Right ventricle myocardium superior (tissue), 1 donor: ENCODE measurements around the gene ETV5. TPM values are rescaled to one million over a fixed set of nuclear protein-coding genes. Genes with fewer than 3 reads are reported as not detected.

ENCODE experiments used
- ATAC-seq: fragments of 200-7000 bp; cut with Tn5 transposase; one replicate; pipeline ENCODE4 v1.9.1; 2020; ENCODE audit warnings: mild to moderate bottlenecking; ENCODE audit not compliant: poor library complexity
- DNase-seq: peaks from one replicate; pipeline ENCODE4 v3.0.0-alpha.2; 2020
- intact Hi-C: fragments of 100-400 bp; cut with DNase I; formaldehyde crosslinking; loops from one replicate; pipeline ENCODE4 v1.11.2; 2022
- total RNA-seq: library from RNA; stranded (reverse); fragmentation: NEBNext Ultra II Directional; extraction: Animal tissue kit (Norgen Biotek cat#: 25700); gene quantifications from one replicate; pipeline ENCODE4 v1.2.1, GENCODE V29; 2021
- donor health status: DM: no; HTN: yes; CAD: no; lungs with severe emphysema.

ETV5 gene
- total RNA-seq, 1 donor from 2014 or later: 5.9 TPM

DNA sequence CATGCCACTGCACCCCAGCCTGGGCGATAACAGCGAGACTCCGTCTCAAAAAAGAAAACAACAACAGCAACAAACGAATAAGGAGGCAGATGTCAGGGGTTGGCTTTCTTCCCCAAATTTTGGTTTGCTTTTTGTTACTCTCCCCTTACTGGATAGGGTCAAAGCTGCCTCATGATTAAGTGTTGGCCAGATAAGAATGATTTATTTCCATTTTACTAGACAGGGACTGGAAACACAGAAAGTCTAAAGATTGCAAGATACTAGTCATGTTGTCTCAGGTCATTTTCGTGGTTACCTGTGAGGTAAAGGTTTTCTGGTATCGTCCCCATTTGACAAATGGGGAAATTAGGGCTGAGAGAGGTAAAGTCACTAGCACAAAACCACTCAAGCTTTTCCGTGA is 18.6 kb upstream of the ETV5 start:
- ATAC-seq (no peak), DNase-seq (no peak)
- intact Hi-C loops: no loop called here

DNA sequence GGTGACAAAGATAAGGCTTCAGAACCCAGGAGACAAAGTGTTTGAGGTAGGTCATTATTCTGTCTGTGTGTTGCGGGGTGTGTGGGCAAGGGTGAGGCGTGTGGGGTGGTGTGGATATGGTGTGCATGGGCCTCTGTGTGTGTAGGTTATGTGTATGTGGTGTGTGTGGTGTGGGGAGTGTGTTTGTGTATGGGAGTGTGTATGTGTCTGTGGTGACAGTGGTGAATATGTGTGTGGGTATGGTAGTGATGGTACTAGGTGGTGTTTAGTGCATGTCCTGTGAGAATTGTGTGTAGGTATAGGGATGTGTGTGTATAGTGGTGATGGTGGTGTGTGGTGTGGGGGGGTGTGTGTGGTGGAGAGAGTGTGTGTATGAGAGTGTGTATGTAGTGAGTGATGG is 16.2 kb upstream of the ETV5 start:
- no peak for DNase-seq
- intact Hi-C loops: no loop called here
- ATAC-seq: no peak

DNA sequence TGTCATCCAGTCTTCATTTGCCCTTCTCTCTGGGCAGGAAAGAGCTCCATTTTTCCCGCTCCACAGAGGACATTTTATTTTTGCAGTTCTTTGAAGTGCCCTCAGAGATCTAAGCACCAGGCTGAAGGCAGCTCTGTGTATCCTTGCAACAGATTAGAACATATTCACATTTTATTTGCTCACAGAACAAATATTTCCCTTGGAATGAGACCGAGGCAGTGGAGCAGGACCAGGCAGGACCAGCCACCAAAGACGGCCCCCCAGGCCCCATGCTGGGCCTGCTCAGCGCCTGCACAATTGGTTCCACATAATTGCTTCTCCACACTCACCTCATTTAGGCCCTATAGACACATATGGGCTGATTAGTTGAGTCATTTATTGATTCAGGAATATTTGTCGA is 15.7 kb upstream of the ETV5 start:
- no peak for DNase-seq
- no peak for ATAC-seq
- intact Hi-C loops: no loop called here

DNA sequence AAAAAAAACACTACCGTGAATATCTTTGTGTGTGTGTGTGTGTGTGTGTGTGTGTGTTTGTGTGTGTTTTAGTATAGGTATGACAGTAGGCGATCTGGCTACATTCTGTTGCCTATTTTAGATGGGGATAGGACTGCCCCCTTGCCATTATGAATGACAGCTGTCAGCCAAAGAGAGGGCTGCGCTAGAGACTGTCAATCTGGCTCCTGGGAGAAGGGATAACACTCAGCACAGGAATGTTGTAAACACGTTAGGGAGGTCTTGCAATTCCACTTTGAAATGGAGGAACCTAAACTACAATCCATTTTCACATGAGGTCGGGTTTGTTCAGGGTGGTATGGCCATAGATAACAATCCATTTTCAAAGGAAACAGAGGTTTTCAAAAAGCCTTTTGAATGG is 14.1 kb upstream of the ETV5 start:
- ATAC-seq (no peak), DNase-seq (no peak)
- intact Hi-C loops: no loop called here

DNA sequence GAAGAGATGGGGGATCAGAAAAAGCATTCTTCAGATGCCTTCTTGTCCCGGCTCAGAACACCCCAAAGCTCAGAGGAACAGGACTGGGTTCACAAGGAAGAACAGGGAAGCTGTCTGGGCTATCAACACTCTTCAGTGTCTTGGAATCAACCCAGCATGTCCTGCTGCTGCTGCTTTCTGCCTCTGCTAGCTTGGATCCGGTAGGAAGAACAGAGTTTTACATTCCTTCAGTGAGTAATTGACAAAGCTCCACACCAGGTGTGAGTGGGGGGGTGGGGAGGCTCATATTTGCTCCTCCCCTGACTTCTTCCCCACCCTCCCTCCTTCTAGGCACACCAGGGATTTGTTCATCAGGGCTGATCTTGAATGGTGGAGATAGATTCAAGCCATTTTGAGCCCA is 13.1 kb upstream of the ETV5 start:
- ATAC-seq (peak; percentile 60), DNase-seq (no peak)
- intact Hi-C loops: no loop called here

DNA sequence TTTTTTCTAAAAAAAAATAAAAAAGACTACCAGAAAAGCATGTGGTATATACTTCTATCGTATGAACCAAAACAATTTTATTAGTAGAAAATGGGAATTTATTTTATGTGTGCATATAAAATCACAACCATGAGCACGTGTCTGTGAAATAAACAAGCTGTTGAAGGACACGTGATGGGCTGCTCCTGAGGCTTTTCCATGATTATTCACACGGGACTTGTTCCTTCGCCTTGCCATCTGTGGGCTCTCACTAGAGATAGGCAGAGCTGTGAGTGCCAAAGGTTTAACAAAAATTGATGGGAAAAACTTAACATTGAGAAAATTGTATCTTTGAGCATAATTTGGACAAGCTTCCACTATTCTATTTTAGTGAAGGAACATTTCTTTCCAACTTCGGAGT is 12.4 kb upstream of the ETV5 start:
- intact Hi-C loops: no loop called here
- DNase-seq (no peak), ATAC-seq (no peak)

DNA sequence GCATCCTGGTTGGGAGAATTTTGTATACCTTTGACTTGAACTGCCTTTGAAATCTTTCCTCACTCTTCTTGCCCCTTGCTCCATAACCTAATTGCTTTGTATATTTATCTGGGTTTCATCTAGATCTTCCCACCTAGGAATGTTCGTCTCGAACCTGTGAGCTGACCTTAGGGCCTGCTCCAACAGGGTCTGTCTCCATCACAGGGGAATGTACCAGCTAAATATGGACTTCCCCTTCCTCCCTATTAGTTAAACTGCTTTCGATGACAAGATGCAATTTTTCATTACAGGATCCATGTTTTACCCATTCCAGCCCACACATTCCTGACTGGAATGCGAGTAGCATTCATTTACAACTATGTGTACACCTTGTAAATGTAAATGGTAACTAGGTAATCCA is 10.6 kb upstream of the ETV5 start:
- no peak for ATAC-seq
- intact Hi-C loops: no loop called here
- DNase-seq: no peak

DNA sequence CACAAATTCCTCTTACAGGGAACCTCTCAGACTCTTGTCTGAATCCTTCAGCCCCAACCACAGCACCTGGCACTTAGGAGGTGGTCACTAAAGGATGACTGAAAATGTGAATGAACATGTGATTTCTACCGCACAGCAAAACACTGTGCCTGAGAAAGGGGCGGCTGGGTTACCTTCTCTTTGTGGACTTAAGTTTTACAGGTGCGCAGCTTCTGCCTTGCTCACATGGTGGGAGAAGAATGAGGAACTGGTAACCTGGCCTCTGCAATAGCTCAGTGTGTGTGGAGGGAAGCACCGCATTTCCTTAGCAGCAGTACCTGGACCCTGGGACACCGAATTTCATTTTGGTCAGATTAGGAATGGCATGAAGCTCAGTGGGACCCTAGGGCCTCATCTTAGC is 9.8 kb upstream of the ETV5 start:
- no peak for ATAC-seq
- intact Hi-C loops: no loop called here
- no peak for DNase-seq

DNA sequence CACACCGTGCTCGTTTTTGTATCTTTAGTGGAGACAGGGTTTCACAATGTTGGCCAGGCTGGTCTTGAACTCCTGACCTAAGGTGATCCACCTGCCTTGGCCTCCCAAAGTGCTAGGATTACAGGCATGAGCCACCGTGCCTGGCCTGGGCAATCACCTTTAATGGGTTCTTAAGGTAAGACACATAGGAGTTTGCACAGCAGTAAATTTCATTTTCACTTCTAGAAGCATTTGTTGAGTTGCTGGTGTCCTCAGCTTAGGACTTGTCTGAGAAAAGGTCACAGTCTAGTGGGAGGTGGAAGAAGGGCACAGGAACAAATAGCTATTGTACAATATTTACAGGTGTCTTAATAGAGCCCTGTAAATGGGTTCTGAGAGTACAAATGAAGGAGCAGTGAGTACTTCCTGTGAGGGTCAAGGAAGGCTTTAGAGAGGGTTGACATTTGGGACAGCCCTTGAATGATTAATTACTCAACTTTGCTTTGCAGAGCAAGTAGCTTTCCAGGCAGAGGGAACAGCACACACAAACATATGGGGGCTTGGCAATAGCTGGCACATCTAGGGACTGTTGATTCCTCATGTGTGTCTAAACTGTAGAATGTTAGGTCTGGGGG is 8.7 kb upstream of the ETV5 start:
- DNase-seq: no peak
- intact Hi-C loops: no loop called here
- no peak for ATAC-seq

DNA sequence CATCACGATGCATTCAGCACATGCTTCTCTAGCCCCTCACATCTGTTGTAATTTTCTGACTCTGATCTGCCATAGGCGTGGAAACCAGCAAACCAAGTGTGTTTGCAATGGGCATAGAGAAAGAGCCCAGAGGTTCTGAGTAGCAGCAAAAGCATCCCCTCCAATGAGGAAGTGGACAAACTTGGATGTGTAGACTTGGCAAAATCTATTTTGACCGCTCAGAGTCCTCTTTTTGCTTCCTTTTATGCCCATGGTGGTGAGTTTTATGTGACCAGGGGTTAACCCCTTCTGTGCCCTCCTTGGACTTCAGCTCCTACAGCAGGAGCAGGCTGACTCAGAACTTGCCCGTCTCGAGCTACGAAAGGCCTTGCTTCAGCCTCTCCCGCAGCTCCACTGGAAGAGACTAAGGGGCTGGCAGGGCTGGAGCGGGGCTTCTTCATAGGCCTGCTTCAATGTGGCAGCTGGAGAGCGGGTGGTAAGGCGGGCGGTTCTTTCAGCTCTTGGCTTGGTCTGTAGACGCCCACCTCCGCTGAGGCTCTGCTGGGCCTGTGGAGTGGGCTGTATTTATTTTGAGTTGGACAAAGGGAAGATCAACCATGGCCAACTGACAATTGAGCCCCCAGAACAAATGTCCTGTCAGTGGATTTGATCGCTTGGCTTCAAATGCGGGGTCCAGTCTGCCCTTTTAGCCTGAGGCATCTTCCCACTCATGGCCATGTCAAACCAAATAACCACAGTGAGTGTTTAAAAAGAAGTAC is 6.5 kb upstream of the ETV5 start:
- no peak for DNase-seq
- intact Hi-C loops: no loop called here
- peak; percentile 27 for ATAC-seq

DNA sequence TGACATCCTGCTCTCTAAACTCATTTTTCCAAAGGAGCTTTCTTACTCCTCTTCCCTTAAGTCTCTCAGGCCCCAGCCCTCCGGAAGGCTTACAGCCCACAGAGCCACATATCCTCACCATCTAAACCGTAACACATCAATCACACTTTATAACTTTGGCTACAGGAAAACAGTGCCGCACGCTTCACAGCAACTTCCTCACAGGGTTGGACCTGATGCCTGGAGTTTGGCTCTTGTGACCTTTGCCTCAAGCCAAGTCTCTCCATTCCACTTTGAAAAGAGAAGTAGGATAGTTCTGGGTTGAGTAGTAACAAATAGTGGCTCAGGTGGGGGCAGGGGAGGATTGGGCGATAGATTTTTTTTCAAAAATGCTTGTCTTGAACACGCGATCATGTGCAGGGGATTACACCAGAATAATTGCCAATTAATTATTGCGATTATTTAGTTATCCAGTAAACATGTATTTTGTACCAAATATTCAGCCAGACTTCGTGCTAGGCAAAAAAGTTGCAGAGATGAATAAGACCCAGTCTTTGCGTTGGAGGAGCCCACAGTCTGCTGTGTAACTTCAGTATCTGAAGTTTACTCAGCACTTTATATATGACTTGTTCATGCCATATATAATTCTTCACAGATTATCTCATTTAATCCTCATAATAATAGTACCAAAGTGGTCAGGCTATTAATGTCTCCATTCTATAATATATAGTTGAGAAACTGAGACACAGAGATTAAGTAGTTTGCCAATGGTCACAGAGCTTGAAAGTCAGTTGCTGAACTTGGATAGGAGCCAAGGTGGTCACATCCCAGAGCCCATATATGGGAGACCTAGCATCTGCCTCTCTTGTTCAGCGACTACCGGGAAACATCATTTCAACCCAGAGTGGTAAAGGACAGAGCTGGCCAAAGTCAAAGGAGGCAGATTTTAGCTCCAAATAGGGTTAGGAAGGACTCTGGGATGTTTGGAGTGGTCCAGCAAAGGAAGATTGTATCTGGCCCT is 2.4 kb upstream of the ETV5 start:
- ATAC-seq: no peak
- intact Hi-C loops: no loop called here
- DNase-seq: no peak

DNA sequence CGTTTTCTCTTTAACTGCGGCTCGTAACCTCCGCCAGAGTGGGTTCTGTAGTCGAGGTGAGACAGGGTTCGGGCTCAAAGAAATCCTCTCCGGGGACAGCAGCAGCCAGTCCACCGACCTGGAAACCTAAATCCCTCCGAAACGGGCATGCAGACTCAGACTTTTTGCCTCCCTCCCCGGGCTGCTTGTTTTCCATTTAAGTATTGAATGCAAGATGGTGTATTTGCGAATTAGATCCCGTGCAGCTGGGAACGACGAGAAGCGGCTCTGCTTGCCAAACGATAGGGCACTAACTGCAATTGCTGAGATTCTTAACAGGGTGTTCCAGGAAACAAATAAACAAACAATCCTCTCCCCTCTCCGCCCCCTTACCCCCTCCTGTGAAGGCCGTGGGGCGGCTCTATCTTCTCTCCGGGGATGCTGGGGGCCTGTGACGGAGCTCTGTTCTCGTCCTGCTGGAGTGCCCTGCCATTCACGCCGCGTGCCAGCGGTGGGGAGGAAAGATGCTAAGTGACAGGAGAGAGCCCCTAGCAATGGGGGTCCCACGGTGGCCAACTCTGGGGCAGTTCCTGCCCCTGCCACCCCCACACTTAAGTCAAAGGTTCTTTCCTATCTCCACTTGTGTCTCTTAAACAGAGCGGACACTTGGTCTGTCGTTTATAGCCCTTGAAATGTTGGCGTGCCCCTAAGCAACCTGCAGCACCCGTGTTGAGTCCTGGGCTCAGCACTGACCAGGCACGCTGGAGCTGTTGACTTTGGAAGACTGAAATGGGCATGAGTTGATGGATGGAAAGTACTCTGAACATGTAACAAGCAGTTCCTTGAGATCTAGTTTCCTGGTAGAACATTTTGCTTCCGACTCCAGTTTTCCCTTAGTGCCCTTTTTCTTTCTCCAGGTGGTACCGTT is 1.3 kb upstream of the ETV5 start:
- DNase-seq (no peak), ATAC-seq (no peak)
- intact Hi-C loops: no loop called here

DNA sequence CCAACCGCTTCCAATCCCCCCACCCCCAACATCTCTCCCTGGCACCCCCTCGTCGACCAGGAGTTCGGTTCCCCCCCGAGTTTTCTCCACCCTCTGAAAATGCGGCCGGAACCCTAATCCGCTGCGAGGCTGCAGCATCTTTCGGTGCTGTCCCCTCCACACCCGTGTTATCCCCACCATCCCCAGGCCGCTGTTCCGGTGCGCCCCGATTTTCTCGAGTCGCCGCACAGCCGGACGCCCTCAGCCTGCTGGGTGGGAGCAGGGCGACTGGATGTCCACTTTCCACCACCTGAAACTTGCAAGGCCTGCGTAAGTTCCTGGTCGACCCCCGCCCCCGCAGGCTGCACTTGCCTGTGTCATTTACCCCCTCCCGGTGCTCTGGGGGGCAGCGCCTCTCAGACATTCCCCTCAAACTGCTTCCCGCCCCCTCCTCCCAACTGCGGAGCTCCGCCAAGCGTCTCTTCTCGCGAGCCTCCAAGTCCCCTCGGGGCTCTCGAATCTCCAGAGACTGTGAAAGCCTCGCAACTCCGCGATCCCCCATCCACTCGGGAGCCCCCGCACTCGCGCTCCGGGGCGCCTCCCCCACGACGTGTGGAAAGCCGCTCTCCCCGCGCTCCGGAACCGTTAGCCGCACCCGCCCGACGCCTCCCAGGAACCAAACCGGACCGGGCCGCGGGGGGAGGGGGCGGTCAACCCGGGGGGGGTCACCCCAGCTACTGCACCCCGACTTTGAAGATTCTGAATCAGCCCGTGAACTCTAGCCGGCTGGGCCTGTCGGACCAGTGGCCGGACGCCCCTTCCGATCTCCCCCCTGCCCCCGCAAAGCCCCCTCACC is 566 bp downstream of the ETV5 start:
- intact Hi-C loops: no loop called here
- ATAC-seq: peak; percentile 1
- peak; percentile 58 for DNase-seq

DNA sequence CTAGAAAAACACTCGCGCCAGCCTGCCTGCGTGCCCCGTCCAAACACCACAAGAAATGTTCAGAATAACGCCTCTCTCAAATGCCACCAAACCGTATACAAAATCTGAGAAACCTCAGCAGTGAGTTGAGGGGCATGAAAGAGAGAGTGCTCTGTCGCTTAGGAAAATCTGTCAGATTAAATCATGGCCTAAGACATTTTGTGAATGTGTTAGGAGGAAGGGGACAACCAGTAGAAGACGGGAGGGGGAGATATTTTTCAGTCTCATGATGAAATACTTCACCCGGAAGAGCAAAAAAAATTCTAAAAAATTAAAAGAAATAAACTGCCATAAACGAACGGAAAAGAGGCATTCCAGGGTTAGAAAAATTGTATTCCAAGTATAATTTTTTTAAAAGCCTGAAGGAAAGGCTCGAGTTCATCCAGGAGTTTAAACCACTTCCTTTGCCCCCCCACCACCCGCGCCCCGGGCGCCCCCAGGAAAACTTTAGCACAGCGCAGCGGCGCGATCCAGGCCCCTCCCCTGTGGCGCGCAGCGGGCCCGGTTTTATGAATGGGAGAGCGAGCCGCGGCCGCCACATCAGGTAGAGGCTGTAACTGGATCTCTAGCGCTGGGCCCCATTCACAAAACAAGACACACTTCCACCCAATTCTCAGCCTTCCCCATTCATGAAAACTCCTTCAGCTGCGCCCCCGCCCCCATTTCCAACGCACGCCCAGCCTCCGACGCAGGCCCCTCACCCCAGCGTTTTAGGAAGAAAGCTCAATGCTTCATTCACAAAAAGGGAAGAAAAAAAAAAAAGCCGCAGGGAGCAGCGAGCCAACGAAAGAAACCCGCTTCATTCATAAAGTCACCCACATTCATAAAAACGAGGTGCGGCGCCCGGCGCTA is 1.4 kb downstream of the ETV5 start:
- peak; percentile 80 for DNase-seq
- ATAC-seq: peak; percentile 50
- intact Hi-C loops: no loop called here

DNA sequence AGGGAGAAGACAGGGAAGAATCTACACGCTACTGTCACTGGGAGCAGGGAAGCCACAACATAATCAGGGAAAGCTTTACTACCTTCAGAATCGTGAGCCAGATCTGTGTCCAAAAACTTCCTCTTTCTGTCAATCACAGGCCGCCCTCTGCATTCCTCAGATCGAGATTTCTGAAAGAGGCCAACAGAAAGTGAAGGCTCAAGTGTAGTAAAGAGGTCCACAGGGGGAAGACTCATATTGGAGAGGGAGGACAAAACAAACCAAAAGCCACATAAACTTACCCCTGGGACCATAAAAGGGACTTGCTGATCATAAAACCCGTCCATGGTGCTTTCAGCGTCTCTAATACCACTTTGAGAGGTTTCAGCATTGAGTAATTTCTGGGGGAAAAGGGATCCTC is 3.3 kb downstream of the ETV5 start:
- DNase-seq: no peak
- intact Hi-C loops: no loop called here
- no peak for ATAC-seq

DNA sequence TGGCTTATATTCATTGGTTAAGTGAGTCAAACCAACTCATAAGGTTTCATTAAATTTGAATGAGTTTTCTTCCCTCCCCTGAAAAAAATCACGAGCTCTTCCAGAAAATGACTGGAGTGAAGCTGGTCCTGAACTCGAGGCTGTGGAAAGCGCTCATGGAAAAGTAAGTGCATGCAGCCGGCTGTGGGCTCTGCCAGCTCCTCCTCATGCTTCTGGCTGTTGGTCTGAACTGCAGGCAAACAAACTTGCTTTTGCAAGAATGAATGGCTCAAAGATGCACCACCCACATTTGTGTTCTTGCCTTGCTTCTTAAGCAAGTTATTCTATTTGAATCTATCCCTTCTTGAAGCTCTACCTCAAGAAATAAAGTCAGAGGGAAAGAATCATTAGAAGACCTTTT is 6.2 kb downstream of the ETV5 start:
- no peak for DNase-seq
- intact Hi-C loops: no loop called here
- no peak for ATAC-seq

DNA sequence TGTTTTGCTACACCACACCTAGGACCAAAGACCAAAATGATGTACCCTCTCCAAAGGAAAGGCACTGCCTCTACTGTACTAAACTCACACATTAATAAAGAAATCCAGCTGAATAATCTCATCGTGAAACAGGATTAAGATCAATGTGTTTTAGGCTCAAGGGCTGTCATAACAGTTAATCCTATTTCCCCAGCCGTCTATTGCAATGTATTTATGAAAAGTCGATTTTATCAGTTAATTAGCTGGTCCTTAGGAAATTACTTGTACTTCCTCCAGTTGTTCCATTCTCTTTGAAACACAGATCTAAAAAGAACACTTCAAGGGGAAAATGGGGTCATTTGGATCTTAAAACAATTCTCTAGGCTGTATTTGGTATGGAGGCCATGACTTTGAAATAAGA is 8.5 kb downstream of the ETV5 start:
- ATAC-seq: no peak
- intact Hi-C loops: no loop called here
- DNase-seq: no peak
